ENCODE measurements around the gene CORO2A.
"Not testable (repeated sequence)": the region's sequence is repeated elsewhere in the genome, so short reads cannot be mapped to it uniquely, and the experiment has no call there.

Gene CORO2A

DNA sequence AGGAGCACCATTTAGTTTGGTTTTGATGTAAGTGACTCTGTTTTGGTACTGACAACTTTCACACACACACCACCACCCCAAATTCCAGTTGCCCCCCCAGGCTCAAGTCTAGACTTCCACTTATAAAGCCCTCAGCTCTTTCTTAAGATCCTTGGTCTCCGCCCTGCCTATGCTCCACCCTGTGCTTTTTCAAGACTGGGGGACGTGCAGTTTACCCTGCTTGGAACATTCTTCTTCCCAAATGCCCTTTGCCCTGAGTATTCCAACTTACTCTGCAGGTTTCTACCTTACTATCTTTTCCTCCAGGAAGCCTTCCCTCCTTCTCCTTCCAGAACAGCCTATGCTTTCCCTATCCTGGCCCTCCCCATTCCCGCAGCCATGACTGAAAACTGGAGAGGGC lies 72.0 kb downstream of the CORO2A start:
- peaks cover 50% of the 10 kb centered on the region for H3K4me1 ChIP-seq (ENCODE audit: insufficient read depth, low read length, severe bottlenecking)
- no peaks in the 10 kb centered on the region for H3F3A ChIP-seq (ENCODE audit: insufficient read depth, low read length)
- peaks cover 4% of the 10 kb centered on the region; the same call in 1 of the 2 replicates for H3K36me3 ChIP-seq (ENCODE audit: insufficient read depth, low read length)
- no peak for TF ChIP-seq CTCF (IDR thresholded peaks at IDR 0.05; ENCODE audit: low read length)
- TF ChIP-seq EZH2 (IDR thresholded peaks at IDR 0.05; ENCODE audit: borderline replicate concordance, low read length) = no peak
- H2AFZ ChIP-seq (ENCODE audit: low read length) = no peak overlapping the region
- no peak overlapping the region for H3K9ac ChIP-seq (ENCODE audit: low read length)
- no peaks in the 10 kb centered on the region for H3K9me3 ChIP-seq (ENCODE audit: low read length)
- H3K4me3 ChIP-seq (ENCODE audit: low read depth, low read length, poor library complexity, severe bottlenecking) = no peak overlapping the region
- no peaks in the 10 kb centered on the region for H3K27me3 ChIP-seq (ENCODE audit: insufficient read depth, low read length)
- no peak overlapping the region for H3K4me2 ChIP-seq (ENCODE audit: low read length)
- H3K9me2 ChIP-seq (ENCODE audit: low read depth, low read length) = no peaks in the 10 kb centered on the region
- no peaks in the 10 kb centered on the region for H3K79me2 ChIP-seq (ENCODE audit: insufficient read depth, low read length)
- H4K20me1 ChIP-seq (ENCODE audit: insufficient read depth, low read length) = no peaks in the 10 kb centered on the region
- H3K27ac ChIP-seq (ENCODE audit: low read depth, low read length, poor library complexity, severe bottlenecking) = no peak overlapping the region

DNA sequence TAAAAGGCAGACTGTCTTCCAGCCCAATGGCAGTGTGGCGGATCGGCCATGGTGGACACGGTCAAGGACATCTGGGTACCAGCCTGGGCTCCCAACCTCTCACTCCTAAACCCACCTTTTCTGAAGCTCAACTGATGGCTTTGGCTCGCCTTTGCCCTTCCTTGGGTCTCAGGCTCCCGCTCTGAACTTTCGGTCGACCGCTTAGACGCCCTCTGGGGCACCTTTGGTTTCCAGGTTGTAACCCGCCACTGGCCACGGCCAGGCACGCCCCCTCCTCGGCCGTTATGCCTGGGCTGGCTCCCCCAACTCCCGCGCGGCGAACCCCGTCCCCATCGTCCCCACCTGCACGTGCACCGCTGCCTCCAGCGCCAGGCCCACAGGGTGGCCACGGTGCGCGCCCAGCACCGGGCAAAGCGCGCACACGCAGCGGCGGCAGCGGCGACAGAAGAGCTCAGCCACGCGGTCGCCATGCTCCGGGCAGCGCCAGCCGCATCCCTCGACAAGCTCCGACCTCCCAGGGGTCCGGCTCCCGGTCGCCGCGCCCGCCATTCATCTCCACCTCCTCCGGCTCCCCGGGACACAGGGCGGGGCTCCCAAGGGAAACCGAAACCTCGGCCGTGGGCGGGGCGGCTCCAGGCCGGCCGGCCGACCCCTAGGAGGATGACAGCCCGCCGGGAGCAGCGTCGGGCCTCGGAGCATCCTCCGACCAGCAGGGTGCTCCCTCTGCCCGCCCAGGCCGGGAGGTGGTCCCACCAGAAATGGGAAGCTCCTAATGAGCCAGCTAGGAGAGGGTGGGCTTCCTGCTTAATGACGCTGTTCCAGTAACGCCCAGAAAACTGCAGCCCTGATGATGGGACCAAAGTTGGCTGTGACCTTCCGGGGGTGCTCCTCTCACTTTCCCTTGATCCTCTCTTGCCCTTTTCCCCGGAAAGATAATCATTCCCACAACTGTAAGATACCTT lies 73.5 kb downstream of the CORO2A start, which contains the start of gene TRIM14:
Gene TRIM14, minus strand, starts transcription at position 583 of the 962 bp plus-strand sequence. Its CDS starts 34 bp downstream, at position 549.
- Histone ChIP-seq H3K4me3 (ENCODE audit: low read depth, low read length, poor library complexity, severe bottlenecking) (peak within 1 kb of the TSS; percentile 69), H3K79me2 (ENCODE audit: insufficient read depth, low read length) (no peaks in the 10 kb centered on the region), H2AFZ (ENCODE audit: low read length) (peak within 1 kb of the TSS; percentile 68; the same call in 1 of the 2 replicates), H3K9me2 (ENCODE audit: low read depth, low read length) (no peaks in the 10 kb centered on the region), H3K4me1 (ENCODE audit: insufficient read depth, low read length, severe bottlenecking) (peaks cover 50% of the 10 kb centered on the region), H4K20me1 (ENCODE audit: insufficient read depth, low read length) (no peaks in the 10 kb centered on the region), H3K9ac (ENCODE audit: low read length) (peak within 1 kb of the TSS; percentile 65), H3K36me3 (ENCODE audit: insufficient read depth, low read length) (peaks cover 4% of the 10 kb centered on the region; the same call in 1 of the 2 replicates), H3K9me3 (ENCODE audit: low read length) (no peaks in the 10 kb centered on the region), H3F3A (ENCODE audit: insufficient read depth, low read length) (no peaks in the 10 kb centered on the region), H3K27me3 (ENCODE audit: insufficient read depth, low read length) (no peaks in the 10 kb centered on the region), H3K4me2 (ENCODE audit: low read length) (peak within 1 kb of the TSS; percentile 88), H3K27ac (ENCODE audit: low read depth, low read length, poor library complexity, severe bottlenecking) (peak within 1 kb of the TSS; percentile 90)
- TF ChIP-seq CTCF (IDR thresholded peaks at IDR 0.05; ENCODE audit: low read length) (peak; percentile 23; the same call in 1 of the 2 replicates), EZH2 (IDR thresholded peaks at IDR 0.05; ENCODE audit: borderline replicate concordance, low read length) (no peak)

DNA sequence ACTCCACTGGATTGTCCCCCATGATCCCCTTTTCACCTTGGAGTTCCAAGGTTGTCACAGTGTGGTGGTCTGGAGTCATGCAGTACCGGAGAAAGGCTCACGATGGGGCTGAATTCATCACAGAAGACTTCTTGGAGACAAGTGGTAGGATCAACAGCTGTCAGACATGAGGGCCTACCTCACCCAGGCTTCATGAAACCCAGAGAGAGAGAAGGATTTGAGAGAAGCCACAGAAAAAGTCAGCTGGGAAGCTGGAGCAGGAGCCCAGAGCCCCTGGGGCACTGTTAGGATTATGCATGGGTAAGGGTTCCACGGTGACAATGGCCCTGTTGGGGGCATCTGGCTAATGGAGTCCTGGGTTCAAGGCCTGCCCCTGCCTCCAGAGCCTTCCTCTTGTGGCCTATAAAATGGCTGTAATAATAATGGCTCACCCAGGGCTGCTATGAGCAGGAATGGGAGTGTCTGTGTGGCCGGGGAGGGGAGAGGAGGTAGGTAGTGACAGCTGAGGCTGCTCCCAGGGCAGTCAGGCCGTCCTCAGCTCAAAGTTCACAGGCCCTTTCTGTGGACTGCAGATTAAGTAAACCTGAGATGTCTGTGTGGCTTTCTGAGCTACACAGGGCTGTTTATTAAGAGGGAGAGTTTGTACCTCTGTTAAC lies 74.3 kb downstream of the CORO2A start:
- Histone ChIP-seq H3K27me3 (ENCODE audit: insufficient read depth, low read length) (no peaks in the 10 kb centered on the region), H4K20me1 (ENCODE audit: insufficient read depth, low read length) (no peaks in the 10 kb centered on the region), H3K9ac (ENCODE audit: low read length) (peak overlapping the region; percentile 65), H3K4me2 (ENCODE audit: low read length) (peak overlapping the region; percentile 88), H3F3A (ENCODE audit: insufficient read depth, low read length) (no peaks in the 10 kb centered on the region), H3K79me2 (ENCODE audit: insufficient read depth, low read length) (no peaks in the 10 kb centered on the region), H3K4me1 (ENCODE audit: insufficient read depth, low read length, severe bottlenecking) (peaks cover 50% of the 10 kb centered on the region), H2AFZ (ENCODE audit: low read length) (no peak overlapping the region), H3K9me3 (ENCODE audit: low read length) (no peaks in the 10 kb centered on the region), H3K4me3 (ENCODE audit: low read depth, low read length, poor library complexity, severe bottlenecking) (peak overlapping the region; percentile 69), H3K36me3 (ENCODE audit: insufficient read depth, low read length) (peaks cover 4% of the 10 kb centered on the region; the same call in 1 of the 2 replicates), H3K27ac (ENCODE audit: low read depth, low read length, poor library complexity, severe bottlenecking) (peak overlapping the region; percentile 90), H3K9me2 (ENCODE audit: low read depth, low read length) (no peaks in the 10 kb centered on the region)
- peak; percentile 41; the same call in 1 of the 2 replicates for TF ChIP-seq CTCF (IDR thresholded peaks at IDR 0.05; ENCODE audit: low read length)
- no peak for TF ChIP-seq EZH2 (IDR thresholded peaks at IDR 0.05; ENCODE audit: borderline replicate concordance, low read length)

DNA sequence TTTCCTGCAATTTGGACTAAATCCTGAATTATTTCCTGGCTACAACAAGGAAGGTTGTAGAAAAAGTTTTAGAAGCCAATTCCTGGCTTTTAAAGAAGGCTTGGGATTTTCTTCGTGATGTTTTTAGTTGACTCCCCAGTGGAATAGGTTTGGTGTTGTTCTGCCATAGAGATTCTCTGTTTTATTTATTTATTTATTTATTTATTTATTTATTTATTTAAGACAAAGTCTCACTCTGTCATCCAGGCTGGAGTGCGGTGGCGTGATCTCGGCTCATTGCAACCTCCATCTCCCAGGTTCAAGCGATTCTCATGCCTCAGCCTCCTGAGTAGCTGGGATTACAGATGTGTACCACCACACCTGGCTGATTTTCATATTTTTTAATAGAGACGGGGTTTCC lies 75.3 kb downstream of the CORO2A start:
- H3K9me3 ChIP-seq (ENCODE audit: low read length); H3K36me3 ChIP-seq (ENCODE audit: insufficient read depth, low read length); H3K9ac ChIP-seq (ENCODE audit: low read length); H4K20me1 ChIP-seq (ENCODE audit: insufficient read depth, low read length); H3K27ac ChIP-seq (ENCODE audit: low read depth, low read length, poor library complexity, severe bottlenecking); H3F3A ChIP-seq (ENCODE audit: insufficient read depth, low read length); H3K4me2 ChIP-seq (ENCODE audit: low read length); H2AFZ ChIP-seq (ENCODE audit: low read length); H3K79me2 ChIP-seq (ENCODE audit: insufficient read depth, low read length); H3K9me2 ChIP-seq (ENCODE audit: low read depth, low read length); H3K27me3 ChIP-seq (ENCODE audit: insufficient read depth, low read length); H3K4me3 ChIP-seq (ENCODE audit: low read depth, low read length, poor library complexity, severe bottlenecking): not testable (repeated sequence)
- H3K4me1 ChIP-seq (ENCODE audit: insufficient read depth, low read length, severe bottlenecking) = peaks cover 46% of the 10 kb centered on the region
